GM21825 (cell line): Measurements from ENCODE around the gene ADCYAP1.
"Not testable (repeated sequence)": the region's sequence is repeated elsewhere in the genome, so short reads cannot be mapped to it uniquely, and the experiment has no call there.

Experiments
- ATAC-seq: cut with Tn5 transposase; IDR thresholded peaks from one replicate; pipeline ENCODE4 v1.9.1; 2021; ENCODE audit warnings: mild to moderate bottlenecking, moderate library complexity; ENCODE audit not compliant: unreplicated experiment

The ADCYAP1 gene

GRCh38 chr18:904218-905090 is at the start of gene ADCYAP1:
Gene ADCYAP1, plus strand, starts transcription at chr18:904871. Its CDS starts 516 bp downstream, at chr18:905387.
- no peak for ATAC-seq

GRCh38 chr18:857986-858385 is 46.7 kb upstream of the ADCYAP1 start:
- ATAC-seq, result no peak

- ATAC-seq, result no peak
These were observed 39.8 kb upstream of the ADCYAP1 start for GRCh38 chr18:864872-865273.

GRCh38 chr18:867257-867656 is 37.4 kb upstream of the ADCYAP1 start:
- ATAC-seq, result no peak

- not testable (repeated sequence) for ATAC-seq
These were observed 31.2 kb upstream of the ADCYAP1 start for GRCh38 chr18:873426-873825.

- ATAC-seq, result no peak
These were observed 28.8 kb upstream of the ADCYAP1 start for GRCh38 chr18:875912-876311.

- ATAC-seq, result no peak
These were observed 27.4 kb upstream of the ADCYAP1 start for GRCh38 chr18:877238-877637.

- ATAC-seq, result no peak
These were observed 18.6 kb upstream of the ADCYAP1 start for GRCh38 chr18:886076-886475.

- ATAC-seq, result no peak
These were observed 17.0 kb upstream of the ADCYAP1 start for GRCh38 chr18:887716-888115.

- ATAC-seq, result no peak
These were observed 12.4 kb upstream of the ADCYAP1 start for GRCh38 chr18:892316-892715.

- ATAC-seq, result no peak
These were observed 8.4 kb upstream of the ADCYAP1 start for GRCh38 chr18:896315-896714.

- ATAC-seq, result no peak
These were observed 2.9 kb upstream of the ADCYAP1 start for GRCh38 chr18:901761-902160.

GRCh38 chr18:902229-902628 is 2.4 kb upstream of the ADCYAP1 start:
- no peak for ATAC-seq

- no peak for ATAC-seq
These were observed 970 bp upstream of the ADCYAP1 start for GRCh38 chr18:903701-904100.

- no peak for ATAC-seq
These were observed 756 bp downstream of the ADCYAP1 start for GRCh38 chr18:905307-905947.

GRCh38 chr18:905948-906415 is 1.3 kb downstream of the ADCYAP1 start:
- ATAC-seq, result no peak

- no peak for ATAC-seq
These were observed 1.9 kb downstream of the ADCYAP1 start for GRCh38 chr18:906416-907114.

- no peak for ATAC-seq
These were observed 2.6 kb downstream of the ADCYAP1 start for GRCh38 chr18:907115-907884.

- ATAC-seq, result no peak
These were observed 3.5 kb downstream of the ADCYAP1 start for GRCh38 chr18:907885-908757.
